ENCODE results near the gene DISC1. TPM values are rescaled to one million over a fixed set of nuclear protein-coding genes. Genes with fewer than 3 reads are reported as not detected.
"Not testable (repeated sequence)": the region's sequence is repeated elsewhere in the genome, so short reads cannot be mapped to it uniquely, and the experiment has no call there.

The DISC1 gene
- total and polyA plus RNA-seq, 2 donors (not counting 1 experiment from before 2014, with no cell fraction given), result 2.0 to 4.3 TPM

- H3K4me3 ChIP-seq (replicated peaks in 1 of 4; ENCODE audit: control extremely low read depth in 1 of 4, insufficient read depth in 1 of 4, low read depth in 3 of 4, low read length in 4 of 4), result no peak overlapping the region
- no peak overlapping the region for H3K27ac ChIP-seq (ENCODE audit: insufficient read depth, low read length)
- H3K9me3 ChIP-seq (ENCODE audit: control insufficient read depth, insufficient read depth, low read depth, low read length), result no peaks in the 10 kb centered on the region
- H3K27me3 ChIP-seq (ENCODE audit: control insufficient read depth, insufficient read depth, low read length), result no peaks in the 10 kb centered on the region
- H3K4me1 ChIP-seq (ENCODE audit: control insufficient read depth, extremely low read depth, insufficient read depth, low read length), result no peaks in the 10 kb centered on the region
- H2AFZ ChIP-seq (ENCODE audit: low read length), result no peak overlapping the region
- DNase-seq (ENCODE audit: low read depth in 2 of 2), result no peak
- H4K20me1 ChIP-seq (ENCODE audit: control insufficient read depth, extremely low read depth, insufficient read depth, low read length), result no peaks in the 10 kb centered on the region
- H3K4me2 ChIP-seq (ENCODE audit: extremely low read depth, insufficient read depth, low read length), result no peak overlapping the region
- no peak overlapping the region for H3K9ac ChIP-seq (ENCODE audit: insufficient read depth, low read length)
- TF ChIP-seq EZH2 (IDR thresholded peaks at IDR 0.05; ENCODE audit: low read length, missing control alignments) (no peak), CTCF (conservative IDR thresholded peaks at IDR 0.05 in 1 of 2, IDR thresholded peaks at IDR 0.05 in 1 of 2; ENCODE audit: low read depth in 1 of 2, low read length in 2 of 2) (no peak)
- no peaks in the 10 kb centered on the region for H3K79me2 ChIP-seq (ENCODE audit: control insufficient read depth, insufficient read depth, low read length)
- no peaks in the 10 kb centered on the region for H3K36me3 ChIP-seq (ENCODE audit: control insufficient read depth, insufficient read depth, low read length)
Measured at GRCh38 chr1:231642618-231643017, 16.0 kb downstream of the DISC1 start.

GRCh38 chr1:231643071-231643934, 16.7 kb downstream of the DISC1 start:
- no peak for TF ChIP-seq CTCF (conservative IDR thresholded peaks at IDR 0.05 in 1 of 2, IDR thresholded peaks at IDR 0.05 in 1 of 2; ENCODE audit: low read depth in 1 of 2, low read length in 2 of 2)
- Histone ChIP-seq H3K4me1 (ENCODE audit: control insufficient read depth, extremely low read depth, insufficient read depth, low read length) (no peaks in the 10 kb centered on the region), H3K27ac (ENCODE audit: insufficient read depth, low read length) (no peak overlapping the region), H3K4me2 (ENCODE audit: extremely low read depth, insufficient read depth, low read length) (no peak overlapping the region), H3K9me3 (ENCODE audit: control insufficient read depth, insufficient read depth, low read depth, low read length) (no peaks in the 10 kb centered on the region), H4K20me1 (ENCODE audit: control insufficient read depth, extremely low read depth, insufficient read depth, low read length) (no peaks in the 10 kb centered on the region), H3K27me3 (ENCODE audit: control insufficient read depth, insufficient read depth, low read length) (no peaks in the 10 kb centered on the region), H2AFZ (ENCODE audit: low read length) (no peak overlapping the region), H3K4me3 (replicated peaks in 1 of 4; ENCODE audit: control extremely low read depth in 1 of 4, insufficient read depth in 1 of 4, low read depth in 3 of 4, low read length in 4 of 4) (no peak overlapping the region), H3K9ac (ENCODE audit: insufficient read depth, low read length) (no peak overlapping the region), H3K36me3 (ENCODE audit: control insufficient read depth, insufficient read depth, low read length) (no peaks in the 10 kb centered on the region), H3K79me2 (ENCODE audit: control insufficient read depth, insufficient read depth, low read length) (no peaks in the 10 kb centered on the region)
- DNase-seq (ENCODE audit: low read depth in 2 of 2), result no peak

- no peaks in the 10 kb centered on the region for H3K27me3 ChIP-seq (ENCODE audit: control insufficient read depth, insufficient read depth, low read length)
- H3K4me1 ChIP-seq (ENCODE audit: control insufficient read depth, extremely low read depth, insufficient read depth, low read length), result no peaks in the 10 kb centered on the region
- H3K36me3 ChIP-seq (ENCODE audit: control insufficient read depth, insufficient read depth, low read length), result no peaks in the 10 kb centered on the region
- H3K79me2 ChIP-seq (ENCODE audit: control insufficient read depth, insufficient read depth, low read length), result no peaks in the 10 kb centered on the region
- TF ChIP-seq CTCF (conservative IDR thresholded peaks at IDR 0.05 in 1 of 2, IDR thresholded peaks at IDR 0.05 in 1 of 2; ENCODE audit: low read depth in 1 of 2, low read length in 2 of 2) (no peak), EZH2 (IDR thresholded peaks at IDR 0.05; ENCODE audit: low read length, missing control alignments) (no peak)
- no peak overlapping the region for H3K4me3 ChIP-seq (replicated peaks in 1 of 4; ENCODE audit: control extremely low read depth in 1 of 4, insufficient read depth in 1 of 4, low read depth in 3 of 4, low read length in 4 of 4)
- no peak overlapping the region for H3K9ac ChIP-seq (ENCODE audit: insufficient read depth, low read length)
- no peak overlapping the region for H3K27ac ChIP-seq (ENCODE audit: insufficient read depth, low read length)
- H4K20me1 ChIP-seq (ENCODE audit: control insufficient read depth, extremely low read depth, insufficient read depth, low read length), result no peaks in the 10 kb centered on the region
- DNase-seq (ENCODE audit: low read depth in 2 of 2), result no peak
- H2AFZ ChIP-seq (ENCODE audit: low read length), result no peak overlapping the region
- H3K4me2 ChIP-seq (ENCODE audit: extremely low read depth, insufficient read depth, low read length), result no peak overlapping the region
- no peaks in the 10 kb centered on the region for H3K9me3 ChIP-seq (ENCODE audit: control insufficient read depth, insufficient read depth, low read depth, low read length)
Measured at GRCh38 chr1:231643935-231644237, 17.3 kb downstream of the DISC1 start.

GRCh38 chr1:231645634-231646033, 19.0 kb downstream of the DISC1 start:
- not testable (repeated sequence) for H4K20me1 ChIP-seq (ENCODE audit: control insufficient read depth, extremely low read depth, insufficient read depth, low read length); H3K79me2 ChIP-seq (ENCODE audit: control insufficient read depth, insufficient read depth, low read length); H3K4me2 ChIP-seq (ENCODE audit: extremely low read depth, insufficient read depth, low read length); DNase-seq (ENCODE audit: low read depth in 2 of 2); H2AFZ ChIP-seq (ENCODE audit: low read length); H3K36me3 ChIP-seq (ENCODE audit: control insufficient read depth, insufficient read depth, low read length); H3K9ac ChIP-seq (ENCODE audit: insufficient read depth, low read length); H3K27ac ChIP-seq (ENCODE audit: insufficient read depth, low read length); H3K27me3 ChIP-seq (ENCODE audit: control insufficient read depth, insufficient read depth, low read length); H3K4me3 ChIP-seq (replicated peaks in 1 of 4; ENCODE audit: control extremely low read depth in 1 of 4, insufficient read depth in 1 of 4, low read depth in 3 of 4, low read length in 4 of 4); H3K9me3 ChIP-seq (ENCODE audit: control insufficient read depth, insufficient read depth, low read depth, low read length); H3K4me1 ChIP-seq (ENCODE audit: control insufficient read depth, extremely low read depth, insufficient read depth, low read length)

GRCh38 chr1:231646165-231646564, 19.6 kb downstream of the DISC1 start:
- H3K36me3 ChIP-seq (ENCODE audit: control insufficient read depth, insufficient read depth, low read length); H3K9ac ChIP-seq (ENCODE audit: insufficient read depth, low read length); H3K4me1 ChIP-seq (ENCODE audit: control insufficient read depth, extremely low read depth, insufficient read depth, low read length); H4K20me1 ChIP-seq (ENCODE audit: control insufficient read depth, extremely low read depth, insufficient read depth, low read length); H3K79me2 ChIP-seq (ENCODE audit: control insufficient read depth, insufficient read depth, low read length); H3K4me3 ChIP-seq (replicated peaks in 1 of 4; ENCODE audit: control extremely low read depth in 1 of 4, insufficient read depth in 1 of 4, low read depth in 3 of 4, low read length in 4 of 4); H2AFZ ChIP-seq (ENCODE audit: low read length); H3K27ac ChIP-seq (ENCODE audit: insufficient read depth, low read length); H3K27me3 ChIP-seq (ENCODE audit: control insufficient read depth, insufficient read depth, low read length); H3K4me2 ChIP-seq (ENCODE audit: extremely low read depth, insufficient read depth, low read length); DNase-seq (ENCODE audit: low read depth in 2 of 2); H3K9me3 ChIP-seq (ENCODE audit: control insufficient read depth, insufficient read depth, low read depth, low read length): not testable (repeated sequence)

All from fibroblast of lung (primary cell).